HepG2 (cell line): ENCODE measurements around the gene TIMM13. TPM values are rescaled to one million over a fixed set of nuclear protein-coding genes. Genes with fewer than 3 reads are reported as not detected.

ENCODE experiments used
- AHR ChIP-seq: IDR thresholded peaks from 2 replicates; pipeline ENCODE4 v1.6.1; 2018; ENCODE audit warnings: missing genetic modification reagents, missing compliant biosample characterization
- ZFP90 ChIP-seq: sonication (generic); formaldehyde crosslinking; IDR thresholded peaks from 2 replicates; pipeline ENCODE4 v1.8.0; 2022; ENCODE audit warnings: missing genetic modification reagents, mild to moderate bottlenecking, inconsistent platforms, borderline replicate concordance
- ZNF10 ChIP-seq: sonication (generic); formaldehyde crosslinking; IDR thresholded peaks from 2 replicates; pipeline ENCODE4 v1.4.0; 2020; ENCODE audit warnings: mild to moderate bottlenecking, low read depth, missing genetic modification reagents, borderline replicate concordance
- ZNF737 ChIP-seq: sonication (generic); formaldehyde crosslinking; IDR thresholded peaks from 2 replicates; pipeline ENCODE4 v1.5.0; 2020; ENCODE audit warnings: missing genetic modification reagents, mild to moderate bottlenecking, borderline replicate concordance
- ZNF772 ChIP-seq: sonication (generic); formaldehyde crosslinking; IDR thresholded peaks from 2 replicates; pipeline ENCODE4 v1.5.0; 2020; ENCODE audit warnings: mild to moderate bottlenecking, missing genetic modification reagents
- ZNF839 ChIP-seq: sonication (generic); formaldehyde crosslinking; IDR thresholded peaks from 2 replicates; pipeline ENCODE4 v1.4.0; 2020; ENCODE audit warnings: missing genetic modification reagents, mild to moderate bottlenecking, borderline replicate concordance
- polyA plus RNA-seq, 8 experiments: library from polyadenylated mRNA; depleted of rRNA in 3 of 8; stranded (reverse) in 7 of 8; unstranded in 1 of 8; fragments of >200 nt; fragmentation: Illumina TruSeq in 4 of 8; extraction: Trizol in 4 of 8; gene quantifications; 2 replicates each; pipeline versions ENCODE4 v1.2.1 to v1.2.3, GENCODE V29; 2011 to 2016; ENCODE audit warnings: low read depth in 4 of 8, missing spikeins in 1 of 8, mixed read lengths in 1 of 8; ENCODE audit not compliant: insufficient read depth in 1 of 8
- total RNA-seq, 5 experiments: library from RNA; depleted of rRNA; stranded (reverse); fragments of >200 nt; fragmentation: Illumina TruSeq; extraction: Trizol; gene quantifications; 2 replicates each; pipeline ENCODE4 v1.2.3, GENCODE V29; 2016; ENCODE audit warnings: low read depth in 1 of 5
- TF ChIP-seq, protein P1 (sequence below): IDR thresholded peaks from 2 replicates; pipeline ENCODE4 v1.6.1; 2016; ENCODE audit warnings: low read depth, control low read depth
- TF ChIP-seq, protein P2 (sequence below): sonication (generic); formaldehyde crosslinking; IDR thresholded peaks from 2 replicates; pipeline ENCODE4 v1.5.0; 2020; ENCODE audit warnings: missing genetic modification reagents, mild to moderate bottlenecking, borderline replicate concordance
- TF ChIP-seq, protein P3 (sequence below): sonication (generic); formaldehyde crosslinking; IDR thresholded peaks from 2 replicates; pipeline ENCODE4 v1.9.0; 2021; ENCODE audit warnings: mild to moderate bottlenecking, missing genetic modification reagents
- TF ChIP-seq, protein P4 (sequence below): sonication (generic); formaldehyde crosslinking; IDR thresholded peaks from 2 replicates; pipeline ENCODE4 v1.9.0; 2022; ENCODE audit warnings: low read depth, missing genetic modification reagents
- TF ChIP-seq, protein P5 (sequence below): sonication (generic); formaldehyde crosslinking; IDR thresholded peaks from 2 replicates; pipeline ENCODE4 v1.4.0; 2020; ENCODE audit warnings: missing genetic modification reagents

The TIMM13 gene
- total and polyA plus RNA-seq, 2 of the 13 experiments (the other 11 are each of a cell fraction or from before 2014, with no cell fraction given), result 48.4 to 108 TPM

DNA sequence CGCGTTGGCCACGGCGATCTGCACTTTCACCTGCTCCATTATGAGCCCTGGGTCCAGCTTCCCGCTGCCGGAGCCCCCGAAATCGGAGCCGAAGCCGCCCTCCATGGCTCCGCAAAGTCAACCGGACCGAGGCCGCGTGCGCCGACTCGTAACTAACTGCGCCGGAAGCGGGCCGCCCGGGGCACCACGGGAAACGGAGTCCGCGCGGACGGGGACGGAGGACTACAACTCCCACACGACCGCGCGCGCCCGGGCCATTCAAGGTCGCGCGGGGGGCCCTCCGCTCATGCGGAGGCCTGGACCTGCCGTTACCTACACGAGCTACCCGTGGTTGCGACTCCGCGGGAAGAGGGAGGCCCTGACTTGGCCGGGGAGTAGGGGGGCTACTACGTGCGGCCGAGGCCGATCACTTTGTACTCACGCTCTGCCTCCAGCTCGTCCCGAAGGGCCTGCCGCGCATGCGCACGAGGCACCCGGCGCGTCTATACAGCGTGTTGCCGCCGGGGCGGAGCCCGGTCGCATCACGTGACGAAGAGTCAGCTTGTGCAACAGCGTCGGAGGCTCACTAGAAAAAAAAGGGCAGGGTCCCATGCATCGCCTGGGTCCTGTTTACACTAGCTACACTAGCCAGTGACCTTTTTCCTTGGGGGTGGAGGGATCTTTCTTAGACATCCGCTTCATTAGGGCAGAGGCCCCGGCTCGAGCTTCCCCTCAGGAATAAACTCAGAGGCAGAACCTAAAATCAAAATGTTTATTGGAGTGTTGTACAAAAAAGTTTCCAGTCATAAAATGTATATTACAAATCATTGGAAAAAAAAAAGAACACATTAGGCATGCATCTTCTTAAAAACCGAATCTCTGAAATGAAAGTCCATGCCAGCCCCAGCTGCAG lies at the start of gene TIMM13 (continued):
- TF ChIP-seq, protein P1, sequence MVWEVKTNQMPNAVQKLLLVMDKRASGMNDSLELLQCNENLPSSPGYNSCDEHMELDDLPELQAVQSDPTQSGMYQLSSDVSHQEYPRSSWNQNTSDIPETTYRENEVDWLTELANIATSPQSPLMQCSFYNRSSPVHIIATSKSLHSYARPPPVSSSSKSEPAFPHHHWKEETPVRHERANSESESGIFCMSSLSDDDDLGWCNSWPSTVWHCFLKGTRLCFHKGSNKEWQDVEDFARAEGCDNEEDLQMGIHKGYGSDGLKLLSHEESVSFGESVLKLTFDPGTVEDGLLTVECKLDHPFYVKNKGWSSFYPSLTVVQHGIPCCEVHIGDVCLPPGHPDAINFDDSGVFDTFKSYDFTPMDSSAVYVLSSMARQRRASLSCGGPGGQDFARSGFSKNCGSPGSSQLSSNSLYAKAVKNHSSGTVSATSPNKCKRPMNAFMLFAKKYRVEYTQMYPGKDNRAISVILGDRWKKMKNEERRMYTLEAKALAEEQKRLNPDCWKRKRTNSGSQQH, result no peak
- TF ChIP-seq ZNF772 (CRISPR knock-in tag) (peak; percentile 72; the same call in 1 of the 2 replicates), ZNF737 (CRISPR knock-in tag) (0 out of 2 replicates have a peak, but pooled peaks have one; percentile 28), ZFP90 (CRISPR knock-in tag) (no peak; the same call in 1 of the 2 replicates), ZNF839 (CRISPR knock-in tag) (no peak), AHR (CRISPR knock-in tag) (0 out of 2 replicates have a peak, but pooled peaks have one; percentile 56), ZNF10 (CRISPR knock-in tag) (no peak)
- TF ChIP-seq, protein P2, sequence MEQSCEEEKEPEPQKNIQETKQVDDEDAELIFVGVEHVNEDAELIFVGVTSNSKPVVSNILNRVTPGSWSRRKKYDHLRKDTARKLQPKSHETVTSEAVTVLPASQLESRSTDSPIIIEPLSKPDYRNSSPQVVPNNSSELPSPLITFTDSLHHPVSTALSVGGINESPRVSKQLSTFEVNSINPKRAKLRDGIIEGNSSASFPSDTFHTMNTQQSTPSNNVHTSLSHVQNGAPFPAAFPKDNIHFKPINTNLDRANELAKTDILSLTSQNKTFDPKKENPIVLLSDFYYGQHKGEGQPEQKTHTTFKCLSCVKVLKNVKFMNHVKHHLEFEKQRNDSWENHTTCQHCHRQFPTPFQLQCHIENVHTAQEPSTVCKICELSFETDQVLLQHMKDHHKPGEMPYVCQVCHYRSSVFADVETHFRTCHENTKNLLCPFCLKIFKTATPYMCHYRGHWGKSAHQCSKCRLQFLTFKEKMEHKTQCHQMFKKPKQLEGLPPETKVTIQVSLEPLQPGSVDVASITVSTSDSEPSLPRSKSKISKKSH (CRISPR knock-in tag), result no peak; the same call in 1 of the 2 replicates
- TF ChIP-seq, protein P3, sequence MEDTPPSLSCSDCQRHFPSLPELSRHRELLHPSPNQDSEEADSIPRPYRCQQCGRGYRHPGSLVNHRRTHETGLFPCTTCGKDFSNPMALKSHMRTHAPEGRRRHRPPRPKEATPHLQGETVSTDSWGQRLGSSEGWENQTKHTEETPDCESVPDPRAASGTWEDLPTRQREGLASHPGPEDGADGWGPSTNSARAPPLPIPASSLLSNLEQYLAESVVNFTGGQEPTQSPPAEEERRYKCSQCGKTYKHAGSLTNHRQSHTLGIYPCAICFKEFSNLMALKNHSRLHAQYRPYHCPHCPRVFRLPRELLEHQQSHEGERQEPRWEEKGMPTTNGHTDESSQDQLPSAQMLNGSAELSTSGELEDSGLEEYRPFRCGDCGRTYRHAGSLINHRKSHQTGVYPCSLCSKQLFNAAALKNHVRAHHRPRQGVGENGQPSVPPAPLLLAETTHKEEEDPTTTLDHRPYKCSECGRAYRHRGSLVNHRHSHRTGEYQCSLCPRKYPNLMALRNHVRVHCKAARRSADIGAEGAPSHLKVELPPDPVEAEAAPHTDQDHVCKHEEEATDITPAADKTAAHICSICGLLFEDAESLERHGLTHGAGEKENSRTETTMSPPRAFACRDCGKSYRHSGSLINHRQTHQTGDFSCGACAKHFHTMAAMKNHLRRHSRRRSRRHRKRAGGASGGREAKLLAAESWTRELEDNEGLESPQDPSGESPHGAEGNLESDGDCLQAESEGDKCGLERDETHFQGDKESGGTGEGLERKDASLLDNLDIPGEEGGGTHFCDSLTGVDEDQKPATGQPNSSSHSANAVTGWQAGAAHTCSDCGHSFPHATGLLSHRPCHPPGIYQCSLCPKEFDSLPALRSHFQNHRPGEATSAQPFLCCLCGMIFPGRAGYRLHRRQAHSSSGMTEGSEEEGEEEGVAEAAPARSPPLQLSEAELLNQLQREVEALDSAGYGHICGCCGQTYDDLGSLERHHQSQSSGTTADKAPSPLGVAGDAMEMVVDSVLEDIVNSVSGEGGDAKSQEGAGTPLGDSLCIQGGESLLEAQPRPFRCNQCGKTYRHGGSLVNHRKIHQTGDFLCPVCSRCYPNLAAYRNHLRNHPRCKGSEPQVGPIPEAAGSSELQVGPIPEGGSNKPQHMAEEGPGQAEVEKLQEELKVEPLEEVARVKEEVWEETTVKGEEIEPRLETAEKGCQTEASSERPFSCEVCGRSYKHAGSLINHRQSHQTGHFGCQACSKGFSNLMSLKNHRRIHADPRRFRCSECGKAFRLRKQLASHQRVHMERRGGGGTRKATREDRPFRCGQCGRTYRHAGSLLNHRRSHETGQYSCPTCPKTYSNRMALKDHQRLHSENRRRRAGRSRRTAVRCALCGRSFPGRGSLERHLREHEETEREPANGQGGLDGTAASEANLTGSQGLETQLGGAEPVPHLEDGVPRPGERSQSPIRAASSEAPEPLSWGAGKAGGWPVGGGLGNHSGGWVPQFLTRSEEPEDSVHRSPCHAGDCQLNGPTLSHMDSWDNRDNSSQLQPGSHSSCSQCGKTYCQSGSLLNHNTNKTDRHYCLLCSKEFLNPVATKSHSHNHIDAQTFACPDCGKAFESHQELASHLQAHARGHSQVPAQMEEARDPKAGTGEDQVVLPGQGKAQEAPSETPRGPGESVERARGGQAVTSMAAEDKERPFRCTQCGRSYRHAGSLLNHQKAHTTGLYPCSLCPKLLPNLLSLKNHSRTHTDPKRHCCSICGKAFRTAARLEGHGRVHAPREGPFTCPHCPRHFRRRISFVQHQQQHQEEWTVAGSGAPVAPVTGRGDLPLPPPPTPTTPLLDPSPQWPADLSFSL (CRISPR knock-in tag), result no peak
- TF ChIP-seq, protein P4, sequence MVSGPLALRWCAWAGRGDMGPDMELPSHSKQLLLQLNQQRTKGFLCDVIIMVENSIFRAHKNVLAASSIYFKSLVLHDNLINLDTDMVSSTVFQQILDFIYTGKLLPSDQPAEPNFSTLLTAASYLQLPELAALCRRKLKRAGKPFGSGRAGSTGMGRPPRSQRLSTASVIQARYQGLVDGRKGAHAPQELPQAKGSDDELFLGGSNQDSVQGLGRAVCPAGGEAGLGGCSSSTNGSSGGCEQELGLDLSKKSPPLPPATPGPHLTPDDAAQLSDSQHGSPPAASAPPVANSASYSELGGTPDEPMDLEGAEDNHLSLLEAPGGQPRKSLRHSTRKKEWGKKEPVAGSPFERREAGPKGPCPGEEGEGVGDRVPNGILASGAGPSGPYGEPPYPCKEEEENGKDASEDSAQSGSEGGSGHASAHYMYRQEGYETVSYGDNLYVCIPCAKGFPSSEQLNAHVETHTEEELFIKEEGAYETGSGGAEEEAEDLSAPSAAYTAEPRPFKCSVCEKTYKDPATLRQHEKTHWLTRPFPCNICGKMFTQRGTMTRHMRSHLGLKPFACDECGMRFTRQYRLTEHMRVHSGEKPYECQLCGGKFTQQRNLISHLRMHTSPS (CRISPR knock-in tag), result no peak; the same call in 1 of the 2 replicates
- TF ChIP-seq, protein P5, sequence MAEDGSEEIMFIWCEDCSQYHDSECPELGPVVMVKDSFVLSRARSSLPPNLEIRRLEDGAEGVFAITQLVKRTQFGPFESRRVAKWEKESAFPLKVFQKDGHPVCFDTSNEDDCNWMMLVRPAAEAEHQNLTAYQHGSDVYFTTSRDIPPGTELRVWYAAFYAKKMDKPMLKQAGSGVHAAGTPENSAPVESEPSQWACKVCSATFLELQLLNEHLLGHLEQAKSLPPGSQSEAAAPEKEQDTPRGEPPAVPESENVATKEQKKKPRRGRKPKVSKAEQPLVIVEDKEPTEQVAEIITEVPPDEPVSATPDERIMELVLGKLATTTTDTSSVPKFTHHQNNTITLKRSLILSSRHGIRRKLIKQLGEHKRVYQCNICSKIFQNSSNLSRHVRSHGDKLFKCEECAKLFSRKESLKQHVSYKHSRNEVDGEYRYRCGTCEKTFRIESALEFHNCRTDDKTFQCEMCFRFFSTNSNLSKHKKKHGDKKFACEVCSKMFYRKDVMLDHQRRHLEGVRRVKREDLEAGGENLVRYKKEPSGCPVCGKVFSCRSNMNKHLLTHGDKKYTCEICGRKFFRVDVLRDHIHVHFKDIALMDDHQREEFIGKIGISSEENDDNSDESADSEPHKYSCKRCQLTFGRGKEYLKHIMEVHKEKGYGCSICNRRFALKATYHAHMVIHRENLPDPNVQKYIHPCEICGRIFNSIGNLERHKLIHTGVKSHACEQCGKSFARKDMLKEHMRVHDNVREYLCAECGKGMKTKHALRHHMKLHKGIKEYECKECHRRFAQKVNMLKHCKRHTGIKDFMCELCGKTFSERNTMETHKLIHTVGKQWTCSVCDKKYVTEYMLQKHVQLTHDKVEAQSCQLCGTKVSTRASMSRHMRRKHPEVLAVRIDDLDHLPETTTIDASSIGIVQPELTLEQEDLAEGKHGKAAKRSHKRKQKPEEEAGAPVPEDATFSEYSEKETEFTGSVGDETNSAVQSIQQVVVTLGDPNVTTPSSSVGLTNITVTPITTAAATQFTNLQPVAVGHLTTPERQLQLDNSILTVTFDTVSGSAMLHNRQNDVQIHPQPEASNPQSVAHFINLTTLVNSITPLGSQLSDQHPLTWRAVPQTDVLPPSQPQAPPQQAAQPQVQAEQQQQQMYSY (CRISPR knock-in tag), result peak; percentile 27; the same call in 1 of the 2 replicates
